GM12801 (cell line): ENCODE data around the gene NOTUM.

Source experiments
- TF ChIP-seq, protein P1 (sequence below): IDR thresholded peaks from one replicate; pipeline ENCODE4 v1.5.1; 2011; ENCODE audit warnings: control low read depth; ENCODE audit not compliant: insufficient read length; ENCODE audit errors: extremely low read depth

NOTUM gene

DNA sequence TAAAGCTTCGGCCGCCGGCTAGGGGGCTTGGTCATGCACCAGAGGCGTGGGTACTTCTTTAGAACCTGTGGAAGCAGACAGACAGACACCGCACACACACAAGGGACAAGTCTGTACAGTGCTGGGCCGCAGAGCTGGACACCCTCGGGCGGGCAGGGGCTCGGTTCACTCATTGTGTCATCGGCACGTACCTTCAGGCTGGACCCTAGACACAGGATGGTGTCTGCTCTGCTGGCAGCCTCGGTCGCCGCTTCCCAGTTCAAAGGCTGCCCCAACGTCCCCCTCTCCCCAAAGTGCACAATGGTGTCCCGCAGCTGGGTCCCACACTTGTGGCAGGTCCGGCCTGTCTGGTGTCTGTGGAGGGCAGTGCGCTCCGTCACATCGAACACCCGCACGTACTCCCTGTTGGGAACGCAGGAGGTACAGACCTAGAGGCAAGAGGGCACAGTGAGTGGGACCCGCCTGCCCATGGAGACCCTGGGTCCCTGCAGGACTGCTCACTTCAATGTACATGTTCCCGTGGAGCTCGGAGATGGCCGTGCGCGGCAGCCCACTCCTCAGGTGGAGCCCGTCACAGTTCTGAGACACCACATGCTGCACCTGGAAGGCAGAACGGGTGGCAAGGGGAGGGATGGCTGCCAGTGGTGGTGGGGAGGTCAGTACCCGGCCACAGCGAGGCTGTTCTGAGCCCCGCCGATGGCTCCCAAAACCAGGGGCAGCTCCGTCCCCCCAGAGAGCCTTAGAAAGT is 46.7 kb downstream of the NOTUM start:
- TF ChIP-seq, protein P1, sequence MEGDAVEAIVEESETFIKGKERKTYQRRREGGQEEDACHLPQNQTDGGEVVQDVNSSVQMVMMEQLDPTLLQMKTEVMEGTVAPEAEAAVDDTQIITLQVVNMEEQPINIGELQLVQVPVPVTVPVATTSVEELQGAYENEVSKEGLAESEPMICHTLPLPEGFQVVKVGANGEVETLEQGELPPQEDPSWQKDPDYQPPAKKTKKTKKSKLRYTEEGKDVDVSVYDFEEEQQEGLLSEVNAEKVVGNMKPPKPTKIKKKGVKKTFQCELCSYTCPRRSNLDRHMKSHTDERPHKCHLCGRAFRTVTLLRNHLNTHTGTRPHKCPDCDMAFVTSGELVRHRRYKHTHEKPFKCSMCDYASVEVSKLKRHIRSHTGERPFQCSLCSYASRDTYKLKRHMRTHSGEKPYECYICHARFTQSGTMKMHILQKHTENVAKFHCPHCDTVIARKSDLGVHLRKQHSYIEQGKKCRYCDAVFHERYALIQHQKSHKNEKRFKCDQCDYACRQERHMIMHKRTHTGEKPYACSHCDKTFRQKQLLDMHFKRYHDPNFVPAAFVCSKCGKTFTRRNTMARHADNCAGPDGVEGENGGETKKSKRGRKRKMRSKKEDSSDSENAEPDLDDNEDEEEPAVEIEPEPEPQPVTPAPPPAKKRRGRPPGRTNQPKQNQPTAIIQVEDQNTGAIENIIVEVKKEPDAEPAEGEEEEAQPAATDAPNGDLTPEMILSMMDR = no peak

DNA sequence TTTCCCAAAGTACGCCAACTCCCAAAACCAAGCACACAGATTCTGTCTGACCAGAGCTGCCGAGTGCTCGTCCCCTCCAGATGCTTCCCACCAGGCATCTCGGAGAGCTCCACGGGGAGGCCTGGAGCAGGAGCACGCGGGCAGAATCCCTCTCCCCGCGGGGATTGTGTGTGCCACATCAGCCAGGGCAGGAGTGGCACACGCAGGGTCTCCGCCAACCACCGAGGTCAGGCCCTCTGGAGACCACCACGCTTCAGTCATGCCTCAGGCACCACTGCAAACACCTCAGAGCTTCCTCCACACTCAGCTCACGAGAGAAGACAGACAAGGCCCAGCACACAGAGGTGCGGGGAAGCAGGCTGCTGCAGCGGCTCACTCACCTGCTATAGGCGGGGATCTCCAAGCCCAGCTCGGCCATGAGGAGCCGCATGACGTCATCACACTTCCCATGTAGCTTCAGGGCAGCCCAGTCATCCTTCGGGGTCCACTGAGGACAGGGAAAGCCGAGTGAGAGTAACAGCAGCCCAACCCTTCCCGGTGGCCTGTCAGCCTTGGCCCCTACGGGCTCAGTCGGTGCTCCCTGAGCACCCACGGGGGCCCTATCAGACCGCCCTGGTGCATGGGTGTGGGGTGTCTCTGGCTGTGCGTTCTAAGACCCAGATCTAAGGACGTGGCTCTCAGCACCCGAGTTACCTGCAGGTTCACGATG is 47.4 kb downstream of the NOTUM start:
- TF ChIP-seq, protein P1 = no peak

DNA sequence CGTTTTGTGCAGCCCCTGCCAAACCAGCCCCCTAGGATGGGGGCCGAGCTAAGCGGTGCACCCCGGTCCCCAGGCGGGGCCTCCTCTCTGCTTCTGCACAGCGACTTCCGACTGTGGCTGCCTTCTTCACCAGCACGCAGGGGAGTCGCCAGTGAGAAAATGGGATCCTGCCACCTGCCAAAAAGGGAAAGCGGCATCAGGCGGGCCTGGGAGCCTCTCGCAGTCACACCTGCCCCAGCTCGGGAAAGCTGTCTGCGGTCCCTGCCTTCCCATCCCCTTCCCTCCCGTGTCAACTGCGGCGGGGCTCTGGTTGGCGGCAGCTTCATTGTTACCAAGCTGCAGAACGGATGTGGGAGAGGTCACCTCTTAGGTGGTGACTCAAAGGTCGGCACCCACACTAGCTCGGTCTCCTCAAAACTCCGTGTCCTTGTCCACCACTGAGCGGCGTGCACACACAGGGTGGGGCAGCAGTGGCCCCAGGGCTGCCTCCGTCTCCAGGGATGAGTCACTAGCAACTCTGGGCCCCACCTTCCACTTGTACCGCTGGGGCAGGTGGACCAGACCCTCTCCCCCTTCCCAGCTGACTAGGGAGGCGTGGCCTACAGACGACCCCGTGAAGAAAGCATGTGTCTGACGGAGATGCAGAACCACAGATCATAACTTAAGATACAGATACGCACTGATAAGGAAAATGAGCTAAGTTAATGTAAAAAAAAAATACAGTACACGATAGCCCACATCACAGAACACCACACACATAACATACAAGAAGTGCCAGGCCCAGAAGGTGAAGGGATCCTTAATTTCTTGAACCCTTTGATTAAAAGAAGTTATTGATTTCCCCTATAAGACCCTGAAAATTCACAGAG is 48.3 kb downstream of the NOTUM start:
- TF ChIP-seq, protein P1 = no peak

DNA sequence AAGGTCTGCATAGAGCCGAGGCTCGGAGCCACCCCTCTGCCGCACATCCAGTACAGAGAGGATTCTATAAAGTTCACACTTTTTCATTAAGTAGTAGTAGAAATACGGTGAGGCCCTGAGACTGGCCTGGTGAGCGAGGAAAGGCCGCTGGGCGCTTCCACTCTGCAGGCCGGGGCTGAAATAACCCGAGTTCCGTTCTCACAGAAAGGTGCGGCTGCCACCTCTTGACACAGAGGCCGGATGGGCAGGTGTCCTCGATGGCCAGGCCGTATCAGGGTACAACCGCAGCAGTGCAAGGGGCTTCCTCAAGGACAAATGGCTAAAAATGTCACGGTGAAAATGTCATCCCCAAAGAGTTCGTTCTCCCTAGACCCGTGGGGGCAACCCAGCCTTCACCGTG is 49.0 kb downstream of the NOTUM start:
- TF ChIP-seq, protein P1 = no peak

DNA sequence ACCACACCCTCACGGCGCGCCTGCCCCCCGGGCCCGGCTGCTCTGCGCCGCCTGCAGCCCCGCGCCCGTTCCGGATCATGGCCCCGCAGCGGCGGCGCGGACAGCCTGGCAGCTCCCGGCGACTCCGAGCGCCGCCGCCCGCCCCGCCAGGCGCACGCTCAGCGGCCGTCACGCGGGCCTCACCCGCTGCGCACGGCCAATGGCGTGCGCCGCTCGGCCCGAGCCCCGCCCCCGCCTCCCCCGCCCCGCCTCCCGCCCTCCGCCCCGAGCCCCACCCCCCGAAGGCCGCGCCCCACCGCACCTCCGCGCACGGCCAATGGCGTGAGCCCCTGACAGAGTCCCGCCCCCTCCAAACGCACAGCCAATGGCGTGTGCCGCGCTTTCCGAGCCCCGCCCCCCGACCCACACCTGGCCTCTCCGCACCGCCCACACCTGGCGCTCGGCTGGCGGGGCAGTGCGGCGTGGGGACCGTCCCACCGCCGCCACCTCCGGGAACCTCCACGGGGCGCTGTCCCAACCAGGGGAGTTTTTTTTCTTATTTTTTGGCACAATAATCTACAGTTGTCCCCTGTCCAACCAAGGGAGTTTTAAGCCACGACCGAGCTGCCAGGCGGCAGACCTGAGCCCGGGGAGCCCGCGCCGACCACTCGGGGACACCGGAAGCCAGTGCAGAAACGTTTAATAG is 49.6 kb downstream of the NOTUM start, which contains the start of gene PCYT2:
TSS of gene PCYT2 (minus strand) at position 123 of the 685 bp plus-strand sequence. CDS start at position 79, 44 bp downstream.
- TF ChIP-seq, protein P1 = no peak

DNA sequence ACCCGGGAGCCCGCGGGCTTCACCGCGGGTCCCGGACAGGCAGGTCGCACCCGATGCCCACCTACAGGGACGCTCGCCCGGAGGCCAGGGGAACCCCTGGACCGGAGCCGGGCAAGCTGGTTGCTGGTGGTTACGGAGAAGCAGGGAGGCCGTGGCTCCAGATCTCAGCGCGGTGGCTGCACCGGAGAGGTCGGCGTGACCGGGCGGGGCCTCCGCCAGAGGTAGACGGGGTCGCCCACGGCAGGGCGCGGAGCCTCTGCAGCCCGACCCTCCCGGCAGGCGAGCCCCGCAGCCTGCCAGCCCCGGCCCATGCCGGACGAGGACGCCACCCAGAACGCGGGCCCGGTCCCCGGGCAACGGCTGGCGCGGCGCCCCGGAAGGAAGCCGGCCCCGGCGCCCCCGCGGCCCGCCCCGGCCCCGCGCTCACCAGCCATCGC is 50.1 kb downstream of the NOTUM start:
- TF ChIP-seq, protein P1 = no peak
